Measurements from ENCODE around the gene ZNF593. TPM values are rescaled to one million over a fixed set of nuclear protein-coding genes. Genes with fewer than 3 reads are reported as not detected.

Gene ZNF593
- 10 to 100 TPM; 44.5 to 50.7 TPM for total RNA-seq

DNA sequence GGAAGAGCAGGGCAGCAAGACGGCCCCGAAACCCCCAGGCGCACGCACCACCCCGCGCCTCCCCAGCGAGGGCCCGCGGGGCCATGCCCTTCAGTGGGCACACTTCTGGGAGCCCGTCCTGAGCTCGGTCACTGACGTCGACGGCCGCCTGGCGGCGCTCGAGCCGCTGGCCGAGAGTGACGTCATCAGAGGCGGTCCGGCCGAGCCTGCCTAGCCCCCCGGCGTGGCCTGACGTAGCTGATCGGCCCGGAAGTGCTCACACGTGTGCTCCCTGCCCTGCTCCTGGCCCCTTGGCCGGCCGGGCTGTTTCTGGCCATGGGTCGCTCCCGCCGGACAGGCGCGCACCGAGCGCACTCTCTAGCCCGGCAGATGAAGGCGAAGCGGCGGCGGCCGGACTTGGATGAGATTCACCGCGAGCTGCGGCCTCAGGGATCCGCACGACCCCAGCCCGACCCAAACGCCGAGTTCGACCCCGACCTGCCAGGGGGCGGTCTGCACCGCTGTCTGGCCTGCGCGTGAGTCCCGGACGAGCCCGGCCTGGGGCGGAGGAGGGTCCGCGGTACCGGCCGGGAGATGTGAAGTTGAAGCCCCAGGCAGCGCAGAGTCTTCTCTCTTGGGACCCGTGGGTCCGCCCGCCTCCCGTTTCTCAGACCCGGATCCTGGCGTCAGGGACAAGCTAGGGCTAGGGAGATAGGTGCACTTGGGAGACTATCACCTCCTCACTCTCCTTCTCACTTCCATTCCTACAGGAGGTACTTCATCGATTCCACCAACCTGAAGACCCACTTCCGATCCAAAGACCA lies at the start of gene ZNF593:
TSS of gene ZNF593 (plus strand) at position 240 of the 803 bp plus-strand sequence. CDS start at position 316, 76 bp downstream.
- TF ChIP-seq POLR2AphosphoS5 (IDR thresholded peaks at IDR 0.05) = peak; percentile 91
- peak; percentile 52 for TF ChIP-seq POLR2A (IDR thresholded peaks at IDR 0.05)
- TF ChIP-seq, protein P1, sequence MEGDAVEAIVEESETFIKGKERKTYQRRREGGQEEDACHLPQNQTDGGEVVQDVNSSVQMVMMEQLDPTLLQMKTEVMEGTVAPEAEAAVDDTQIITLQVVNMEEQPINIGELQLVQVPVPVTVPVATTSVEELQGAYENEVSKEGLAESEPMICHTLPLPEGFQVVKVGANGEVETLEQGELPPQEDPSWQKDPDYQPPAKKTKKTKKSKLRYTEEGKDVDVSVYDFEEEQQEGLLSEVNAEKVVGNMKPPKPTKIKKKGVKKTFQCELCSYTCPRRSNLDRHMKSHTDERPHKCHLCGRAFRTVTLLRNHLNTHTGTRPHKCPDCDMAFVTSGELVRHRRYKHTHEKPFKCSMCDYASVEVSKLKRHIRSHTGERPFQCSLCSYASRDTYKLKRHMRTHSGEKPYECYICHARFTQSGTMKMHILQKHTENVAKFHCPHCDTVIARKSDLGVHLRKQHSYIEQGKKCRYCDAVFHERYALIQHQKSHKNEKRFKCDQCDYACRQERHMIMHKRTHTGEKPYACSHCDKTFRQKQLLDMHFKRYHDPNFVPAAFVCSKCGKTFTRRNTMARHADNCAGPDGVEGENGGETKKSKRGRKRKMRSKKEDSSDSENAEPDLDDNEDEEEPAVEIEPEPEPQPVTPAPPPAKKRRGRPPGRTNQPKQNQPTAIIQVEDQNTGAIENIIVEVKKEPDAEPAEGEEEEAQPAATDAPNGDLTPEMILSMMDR (IDR thresholded peaks at IDR 0.05) = peak; percentile 92 to 99 (median 96)
- Histone ChIP-seq H3K4me1 (replicated peaks) (no peaks in the 10 kb centered on the region), H3K27ac (peak within 1 kb of the TSS; percentile 68 to 77), H3K4me3 (peak within 1 kb of the TSS; percentile 75 to 95), H3K36me3 (no peaks in the 10 kb centered on the region), H3K27me3 (replicated peaks; ENCODE audit: insufficient read depth) (no peaks in the 10 kb centered on the region), H3K9me3 (no peaks in the 10 kb centered on the region)
- DNase-seq (ENCODE audit: low spot score) = peak; percentile 87
- WGBS = 2% methylated on average over 35 of the region's 76 CpGs
- intact Hi-C loops (cut with DNase I) = loop anchor here (2.0 to 5.0 kb wide), 2 partner anchors 63 to 152 kb away; no protein-coding TSS in a partner anchor

DNA sequence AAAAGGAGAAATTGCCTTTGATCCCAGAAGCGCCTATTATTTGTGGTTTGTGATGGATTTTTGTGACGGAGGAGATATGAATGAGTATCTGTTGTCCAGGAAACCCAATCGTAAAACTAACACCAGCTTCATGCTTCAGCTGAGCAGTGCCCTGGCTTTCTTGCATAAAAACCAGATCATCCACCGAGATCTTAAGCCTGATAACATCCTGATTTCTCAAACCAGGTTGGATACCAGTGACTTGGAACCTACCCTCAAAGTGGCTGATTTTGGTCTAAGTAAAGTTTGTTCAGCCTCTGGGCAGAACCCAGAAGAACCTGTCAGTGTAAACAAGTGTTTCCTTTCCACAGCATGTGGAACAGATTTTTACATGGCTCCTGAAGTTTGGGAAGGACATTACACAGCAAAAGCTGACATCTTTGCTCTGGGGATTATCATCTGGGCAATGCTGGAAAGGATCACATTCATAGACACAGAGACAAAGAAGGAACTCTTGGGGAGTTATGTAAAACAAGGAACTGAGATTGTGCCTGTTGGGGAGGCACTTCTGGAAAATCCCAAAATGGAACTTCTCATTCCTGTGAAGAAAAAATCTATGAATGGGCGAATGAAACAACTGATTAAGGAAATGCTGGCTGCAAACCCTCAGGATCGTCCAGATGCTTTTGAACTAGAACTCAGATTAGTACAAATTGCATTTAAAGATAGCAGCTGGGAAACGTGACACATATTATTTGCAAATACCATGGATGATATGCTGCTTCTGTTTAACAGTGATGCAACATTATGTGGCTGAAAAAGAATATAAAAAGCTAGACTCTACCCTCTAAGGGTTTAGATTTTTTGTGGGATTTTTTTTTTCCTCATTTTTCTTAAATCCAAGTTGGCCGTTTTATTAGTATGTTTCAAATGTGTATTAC lies 47.6 kb upstream of the ZNF593 start:
- WGBS = 50% methylated on average over 8 of the region's 8 CpGs
- Histone ChIP-seq H3K4me3 (no peak overlapping the region), H3K27ac (peak overlapping the region; percentile 4 to 6)

DNA sequence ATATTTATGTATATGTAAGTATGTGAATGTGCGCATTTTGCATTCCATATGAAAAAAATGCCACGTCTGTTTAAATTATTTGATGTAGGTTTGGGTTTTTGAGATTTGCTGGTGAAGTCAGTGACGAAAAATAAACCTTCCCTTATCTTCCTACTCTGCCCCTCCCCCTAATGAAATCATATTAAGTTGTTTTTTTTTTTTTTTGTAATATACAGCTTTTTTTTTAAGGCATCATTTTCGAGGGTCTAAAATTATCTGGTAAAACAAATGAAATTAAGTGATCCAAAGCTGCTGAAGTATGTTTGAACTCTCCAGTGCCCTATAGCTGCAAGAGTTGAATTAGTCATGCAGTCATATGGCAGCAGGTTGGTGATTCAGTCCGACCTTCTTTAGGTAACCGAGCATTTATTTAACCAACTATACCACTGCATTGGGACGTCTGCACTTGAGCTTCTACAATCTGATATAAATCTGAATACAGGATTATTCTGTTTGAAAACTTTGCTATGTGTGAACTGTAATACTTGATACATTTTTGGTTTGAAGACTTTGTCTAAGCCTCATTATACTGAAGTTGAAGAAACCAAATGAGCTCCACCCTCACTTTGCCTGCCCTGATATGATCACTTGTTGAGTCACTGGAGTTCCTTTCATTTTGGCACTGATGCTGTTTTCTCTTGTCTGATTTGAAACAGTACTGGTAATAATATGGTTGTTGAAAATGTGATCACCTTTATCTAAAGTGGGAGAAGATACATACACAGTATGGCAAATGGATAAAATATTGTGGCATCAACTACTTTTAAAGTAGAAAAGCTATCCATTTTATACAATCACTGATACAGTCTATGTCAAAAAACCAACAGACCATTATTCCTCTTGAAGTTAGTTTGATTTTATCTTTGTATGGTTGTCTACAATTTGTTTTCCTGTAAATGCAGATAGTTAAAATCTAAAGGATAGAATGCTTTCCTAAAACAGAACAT lies 46.4 kb upstream of the ZNF593 start:
- 88% methylated on average over 7 of the region's 7 CpGs for WGBS
- Histone ChIP-seq H3K4me3 (no peak overlapping the region), H3K27ac (no peak overlapping the region), H3K4me1 (replicated peaks) (no peaks in the 10 kb centered on the region), H3K27me3 (replicated peaks; ENCODE audit: insufficient read depth) (no peaks in the 10 kb centered on the region), H3K36me3 (no peaks in the 10 kb centered on the region), H3K9me3 (no peaks in the 10 kb centered on the region)
- DNase-seq (ENCODE audit: low spot score) = no peak
- intact Hi-C loops (cut with DNase I) = no loop called here
- TF ChIP-seq, protein P1 (IDR thresholded peaks at IDR 0.05) = no peak
- TF ChIP-seq POLR2AphosphoS5 (IDR thresholded peaks at IDR 0.05) = no peak
- no peak for TF ChIP-seq POLR2A (IDR thresholded peaks at IDR 0.05)

More for the DNA sequence above, 47.6 kb upstream of the ZNF593 start:
- Histone ChIP-seq H3K27me3 (replicated peaks; ENCODE audit: insufficient read depth) (no peaks in the 10 kb centered on the region), H3K9me3 (no peaks in the 10 kb centered on the region), H3K36me3 (no peaks in the 10 kb centered on the region), H3K4me1 (replicated peaks) (no peaks in the 10 kb centered on the region)
- no peak for DNase-seq (ENCODE audit: low spot score)
- intact Hi-C loops (cut with DNase I) = no loop called here
- TF ChIP-seq, protein P1 (IDR thresholded peaks at IDR 0.05) = no peak
- TF ChIP-seq POLR2A (IDR thresholded peaks at IDR 0.05) = no peak
- no peak for TF ChIP-seq POLR2AphosphoS5 (IDR thresholded peaks at IDR 0.05)
